ENCODE data around the gene MAPKBP1. TPM values are rescaled to one million over a fixed set of nuclear protein-coding genes. Genes with fewer than 3 reads are reported as not detected.

MAPKBP1 gene
- total and polyA plus RNA-seq, 2 of the 4 experiments (the other 2 are of a cell fraction) = 12.5 to 15.3 TPM

- H3K23ac ChIP-seq (ENCODE audit: low read depth, low read length) = no peak overlapping the region
- H3K9ac ChIP-seq (ENCODE audit: low read depth, low read length) = no peak overlapping the region
- H2AK9ac ChIP-seq (replicated peaks; ENCODE audit: low read depth, low read length, poor library complexity) = no peak overlapping the region
- H2BK5ac ChIP-seq (ENCODE audit: low read depth, low read length, poor library complexity, severe bottlenecking) = no peak overlapping the region
- no TSS peak for BruUV-seq (replicated peaks)
- H3K18ac ChIP-seq (ENCODE audit: low read depth, low read length) = no peak overlapping the region
- H4K8ac ChIP-seq (ENCODE audit: low read depth in 2 of 2, low read length in 2 of 2) = no peak overlapping the region
- no peak overlapping the region for H2BK120ac ChIP-seq (ENCODE audit: low read depth, low read length)
- 100% methylated on average over 8 of the region's 10 CpGs; no CpG with 5 or more reads in 1 of the 2 experiments for WGBS, 2 experiments (ENCODE audit: extremely low coverage in 2 of 2, insufficient read length in 1 of 2)
- H3K9me1 ChIP-seq (ENCODE audit: insufficient read depth, low read length) = no peaks in the 10 kb centered on the region
- TF ChIP-seq RFX5 (IDR thresholded peaks at IDR 0.05; ENCODE audit: low read depth, low read length) = no peak
- TF ChIP-seq MAFK (IDR thresholded peaks at IDR 0.05; ENCODE audit: low read depth, low read length) = no peak
- no peak for TF ChIP-seq POLR2A (IDR thresholded peaks at IDR 0.05; ENCODE audit: low read depth, low read length)
- TF ChIP-seq RCOR1 (IDR thresholded peaks at IDR 0.05; ENCODE audit: insufficient replicate concordance, low read length) = no peak
- TF ChIP-seq CEBPB (IDR thresholded peaks at IDR 0.05; ENCODE audit: low read depth, low read length) = no peak
- TF ChIP-seq CHD1 (IDR thresholded peaks at IDR 0.05; ENCODE audit: low read depth, low read length) = no peak
- peaks cover 9% of the 10 kb centered on the region for H4K20me1 ChIP-seq (ENCODE audit: insufficient read depth, low read length)
- ChIA-PET CTCF (no interaction called here), POLR2A (ENCODE audit: unreplicated experiment) (interaction anchor here (0.6 kb wide), 1 partner anchor 67 kb away, joined by 4 read pairs; no protein-coding TSS in a partner anchor)
- dilution Hi-C loops (cut with HindIII; ENCODE audit: low sequenced_read_pairs, unreplicated experiment) = no loop called here
- H2BK15ac ChIP-seq (ENCODE audit: low read depth, low read length) = no peak overlapping the region
- no peak overlapping the region for H3K4me3 ChIP-seq (ENCODE audit: insufficient read depth, low read depth, low read length)
- no peak overlapping the region for H2BK20ac ChIP-seq (ENCODE audit: low read depth, low read length)
- H3K4ac ChIP-seq (ENCODE audit: low read depth, low read length) = no peak overlapping the region
- no peak for DNase-seq
- H4K91ac ChIP-seq (ENCODE audit: insufficient read depth, low read depth, low read length) = no peak overlapping the region
- in situ Hi-C loops (cut with MboI; ENCODE audit: low sequenced_read_pairs) = no loop called here
- H2AK5ac ChIP-seq (ENCODE audit: low read depth, low read length) = no peak overlapping the region
- no peak overlapping the region for H3K27ac ChIP-seq (ENCODE audit: insufficient read depth, low read length)
- no peak overlapping the region for H2AFZ ChIP-seq (replicated peaks; ENCODE audit: low read length, poor library complexity)
- no peaks in the 10 kb centered on the region for H3K27me3 ChIP-seq (ENCODE audit: control insufficient read depth, insufficient read depth, low read length)
- H3K4me1 ChIP-seq (ENCODE audit: control insufficient read depth, insufficient read depth, low read length) = no peaks in the 10 kb centered on the region
- peaks cover 6% of the 10 kb centered on the region; the same call in 1 of the 2 replicates for H3K36me3 ChIP-seq (ENCODE audit: control insufficient read depth, insufficient read depth, low read length)
- H3K79me1 ChIP-seq (ENCODE audit: low read depth in 1 of 2, low read length in 2 of 2) = peaks cover 0 to 3% of the 10 kb centered on the region in 2 experiments; a peak in 1 of 4 replicates
- no peak overlapping the region for H3K14ac ChIP-seq (replicated peaks; ENCODE audit: low read depth, low read length)
- H4K5ac ChIP-seq (ENCODE audit: low read depth, low read length) = no peak overlapping the region
- no peak overlapping the region for H3K56ac ChIP-seq (ENCODE audit: extremely low read depth, insufficient read depth, low read length)
- no peak for ATAC-seq (ENCODE audit: low read depth)
- no peak overlapping the region for H3K4me2 ChIP-seq (ENCODE audit: low read depth, low read length)
- H3K9me3 ChIP-seq (ENCODE audit: control insufficient read depth, insufficient read depth, low read length) = no peaks in the 10 kb centered on the region
- intact Hi-C loops (cut with micrococcal nuclease) = no loop called here
Measured at GRCh38 chr15:41841131-41841530, 66.8 kb downstream of the MAPKBP1 start.
